ENCODE measurements around the gene CEBPA. TPM values are rescaled to one million over a fixed set of nuclear protein-coding genes. Genes with fewer than 3 reads are reported as not detected.

Gene CEBPA
- total and polyA plus RNA-seq, 2 experiments from 2014 or later, result 0.50 to 2.6 TPM

DNA sequence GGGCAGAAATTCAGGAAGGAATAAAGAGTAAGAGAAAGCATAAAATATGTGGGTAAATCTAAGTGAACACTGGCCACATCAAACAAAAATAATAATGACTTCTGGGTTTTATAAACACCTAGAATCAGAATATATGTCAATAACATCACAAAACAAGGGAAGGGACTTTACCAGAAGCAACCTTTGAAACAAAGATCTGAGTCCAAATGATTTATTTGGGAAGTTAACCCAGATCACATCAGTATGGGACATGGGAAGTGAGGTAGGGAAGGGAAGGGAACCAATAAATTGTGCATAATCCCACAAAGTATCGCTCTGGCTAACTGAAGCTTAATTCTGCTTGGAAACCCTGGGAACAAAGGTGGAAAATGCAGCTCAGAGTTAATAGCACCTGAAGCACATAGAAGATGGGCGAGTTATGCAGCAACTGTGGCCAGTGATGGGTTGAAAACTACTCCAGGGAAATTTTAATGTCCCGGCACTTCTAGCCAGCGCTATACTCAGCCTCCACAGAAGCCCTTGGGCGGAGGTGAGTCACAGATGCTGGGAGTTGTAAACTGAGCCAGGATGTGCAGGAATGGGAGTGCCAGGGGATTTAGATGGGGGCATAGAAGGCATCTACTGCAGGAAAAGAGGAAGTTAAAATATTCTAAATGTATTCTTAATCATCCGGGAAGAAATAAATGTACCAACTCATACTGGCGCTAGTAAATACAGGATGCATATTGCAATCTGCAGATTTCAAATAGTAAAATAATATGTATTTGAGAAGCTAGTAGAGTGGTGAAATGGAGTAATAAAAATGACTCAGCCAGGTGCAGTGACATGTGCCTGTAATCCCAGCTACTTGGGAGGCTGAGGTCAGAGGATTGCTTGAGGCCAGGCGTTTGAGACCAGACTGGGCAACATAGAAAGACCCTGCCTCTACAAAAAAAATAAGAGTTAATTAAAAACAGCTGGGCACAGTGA lies 37.0 kb upstream of the CEBPA start (continued):
- TF ChIP-seq, protein P1, sequence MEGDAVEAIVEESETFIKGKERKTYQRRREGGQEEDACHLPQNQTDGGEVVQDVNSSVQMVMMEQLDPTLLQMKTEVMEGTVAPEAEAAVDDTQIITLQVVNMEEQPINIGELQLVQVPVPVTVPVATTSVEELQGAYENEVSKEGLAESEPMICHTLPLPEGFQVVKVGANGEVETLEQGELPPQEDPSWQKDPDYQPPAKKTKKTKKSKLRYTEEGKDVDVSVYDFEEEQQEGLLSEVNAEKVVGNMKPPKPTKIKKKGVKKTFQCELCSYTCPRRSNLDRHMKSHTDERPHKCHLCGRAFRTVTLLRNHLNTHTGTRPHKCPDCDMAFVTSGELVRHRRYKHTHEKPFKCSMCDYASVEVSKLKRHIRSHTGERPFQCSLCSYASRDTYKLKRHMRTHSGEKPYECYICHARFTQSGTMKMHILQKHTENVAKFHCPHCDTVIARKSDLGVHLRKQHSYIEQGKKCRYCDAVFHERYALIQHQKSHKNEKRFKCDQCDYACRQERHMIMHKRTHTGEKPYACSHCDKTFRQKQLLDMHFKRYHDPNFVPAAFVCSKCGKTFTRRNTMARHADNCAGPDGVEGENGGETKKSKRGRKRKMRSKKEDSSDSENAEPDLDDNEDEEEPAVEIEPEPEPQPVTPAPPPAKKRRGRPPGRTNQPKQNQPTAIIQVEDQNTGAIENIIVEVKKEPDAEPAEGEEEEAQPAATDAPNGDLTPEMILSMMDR (conservative IDR thresholded peaks at IDR 0.05; ENCODE audit: low read depth in 2 of 2), result no peak

DNA sequence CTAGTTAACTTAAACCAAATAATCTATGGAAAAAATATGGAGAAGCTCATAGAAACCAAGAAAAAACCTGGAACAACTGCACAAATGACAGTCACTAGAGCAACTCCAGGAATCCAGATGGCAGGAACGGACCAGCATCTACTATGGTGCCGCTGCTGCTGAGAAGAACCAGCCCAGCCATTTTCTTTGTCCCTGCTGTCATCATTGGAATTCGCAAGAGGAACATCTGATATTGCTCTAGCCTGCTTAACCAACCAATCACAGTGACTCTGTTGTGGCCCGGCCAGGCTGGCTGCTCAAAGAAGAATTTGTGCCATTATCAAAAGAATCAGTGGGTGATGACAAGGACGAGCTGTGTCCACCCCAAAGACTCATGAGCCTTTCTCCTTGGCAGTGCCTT lies 33.1 kb upstream of the CEBPA start:
- Histone ChIP-seq H3K4me3 (no peak overlapping the region), H4K20me1 (replicated peaks; ENCODE audit: insufficient read depth) (no peaks in the 10 kb centered on the region), H3K4me1 (ENCODE audit: insufficient read depth) (no peaks in the 10 kb centered on the region), H3K79me2 (replicated peaks; ENCODE audit: insufficient read depth) (no peaks in the 10 kb centered on the region), H3F3A (replicated peaks; ENCODE audit: low read depth) (no peaks in the 10 kb centered on the region), H3K9me2 (ENCODE audit: insufficient read depth) (no peaks in the 10 kb centered on the region), H2AFZ (no peak overlapping the region), H3K4me2 (no peak overlapping the region), H3K27ac (ENCODE audit: low read depth) (no peak overlapping the region), H3K27me3 (ENCODE audit: insufficient read depth) (no peaks in the 10 kb centered on the region), H3K36me3 (ENCODE audit: insufficient read depth) (no peaks in the 10 kb centered on the region)
- DNase-seq (ENCODE audit: low spot score) (no peak), ATAC-seq (no peak)
- no peaks in the 10 kb centered on the region for H3K36me3 Mint-ChIP-seq (ENCODE audit: low read depth)
- H3K4me1 Mint-ChIP-seq, result no peaks in the 10 kb centered on the region
- no peaks in the 10 kb centered on the region; the same call in 2 of the 3 replicates for H3K9me3 Mint-ChIP-seq
- no peak overlapping the region for H3K27ac Mint-ChIP-seq
- no peaks in the 10 kb centered on the region for H3K27me3 Mint-ChIP-seq (ENCODE audit: insufficient read depth, low read depth, poor library complexity)
- H3K4me3 Mint-ChIP-seq, result no peak overlapping the region
- TF ChIP-seq ZNF114 (CRISPR knock-in tag; IDR thresholded peaks at IDR 0.05), result no peak
- TF ChIP-seq, protein P1 (conservative IDR thresholded peaks at IDR 0.05; ENCODE audit: low read depth in 2 of 2), result no peak
- TF ChIP-seq CREB1 (CRISPR knock-in tag; IDR thresholded peaks at IDR 0.05; ENCODE audit: low read depth), result no peak
- no peak for TF ChIP-seq NANOG (IDR thresholded peaks at IDR 0.05; ENCODE audit: borderline replicate concordance)
- TF ChIP-seq, protein P2, sequence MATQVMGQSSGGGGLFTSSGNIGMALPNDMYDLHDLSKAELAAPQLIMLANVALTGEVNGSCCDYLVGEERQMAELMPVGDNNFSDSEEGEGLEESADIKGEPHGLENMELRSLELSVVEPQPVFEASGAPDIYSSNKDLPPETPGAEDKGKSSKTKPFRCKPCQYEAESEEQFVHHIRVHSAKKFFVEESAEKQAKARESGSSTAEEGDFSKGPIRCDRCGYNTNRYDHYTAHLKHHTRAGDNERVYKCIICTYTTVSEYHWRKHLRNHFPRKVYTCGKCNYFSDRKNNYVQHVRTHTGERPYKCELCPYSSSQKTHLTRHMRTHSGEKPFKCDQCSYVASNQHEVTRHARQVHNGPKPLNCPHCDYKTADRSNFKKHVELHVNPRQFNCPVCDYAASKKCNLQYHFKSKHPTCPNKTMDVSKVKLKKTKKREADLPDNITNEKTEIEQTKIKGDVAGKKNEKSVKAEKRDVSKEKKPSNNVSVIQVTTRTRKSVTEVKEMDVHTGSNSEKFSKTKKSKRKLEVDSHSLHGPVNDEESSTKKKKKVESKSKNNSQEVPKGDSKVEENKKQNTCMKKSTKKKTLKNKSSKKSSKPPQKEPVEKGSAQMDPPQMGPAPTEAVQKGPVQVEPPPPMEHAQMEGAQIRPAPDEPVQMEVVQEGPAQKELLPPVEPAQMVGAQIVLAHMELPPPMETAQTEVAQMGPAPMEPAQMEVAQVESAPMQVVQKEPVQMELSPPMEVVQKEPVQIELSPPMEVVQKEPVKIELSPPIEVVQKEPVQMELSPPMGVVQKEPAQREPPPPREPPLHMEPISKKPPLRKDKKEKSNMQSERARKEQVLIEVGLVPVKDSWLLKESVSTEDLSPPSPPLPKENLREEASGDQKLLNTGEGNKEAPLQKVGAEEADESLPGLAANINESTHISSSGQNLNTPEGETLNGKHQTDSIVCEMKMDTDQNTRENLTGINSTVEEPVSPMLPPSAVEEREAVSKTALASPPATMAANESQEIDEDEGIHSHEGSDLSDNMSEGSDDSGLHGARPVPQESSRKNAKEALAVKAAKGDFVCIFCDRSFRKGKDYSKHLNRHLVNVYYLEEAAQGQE (IDR thresholded peaks at IDR 0.05; ENCODE audit: unreplicated experiment), result no peak
- no peak for TF ChIP-seq STAT1 (IDR thresholded peaks at IDR 0.05; ENCODE audit: unreplicated experiment)
- no peak for TF ChIP-seq POLR2AphosphoS5 (IDR thresholded peaks at IDR 0.05; ENCODE audit: low read depth)
- TF ChIP-seq EZH2 (IDR thresholded peaks at IDR 0.05; ENCODE audit: low read depth, unreplicated experiment), result no peak
- TF ChIP-seq, protein P3, sequence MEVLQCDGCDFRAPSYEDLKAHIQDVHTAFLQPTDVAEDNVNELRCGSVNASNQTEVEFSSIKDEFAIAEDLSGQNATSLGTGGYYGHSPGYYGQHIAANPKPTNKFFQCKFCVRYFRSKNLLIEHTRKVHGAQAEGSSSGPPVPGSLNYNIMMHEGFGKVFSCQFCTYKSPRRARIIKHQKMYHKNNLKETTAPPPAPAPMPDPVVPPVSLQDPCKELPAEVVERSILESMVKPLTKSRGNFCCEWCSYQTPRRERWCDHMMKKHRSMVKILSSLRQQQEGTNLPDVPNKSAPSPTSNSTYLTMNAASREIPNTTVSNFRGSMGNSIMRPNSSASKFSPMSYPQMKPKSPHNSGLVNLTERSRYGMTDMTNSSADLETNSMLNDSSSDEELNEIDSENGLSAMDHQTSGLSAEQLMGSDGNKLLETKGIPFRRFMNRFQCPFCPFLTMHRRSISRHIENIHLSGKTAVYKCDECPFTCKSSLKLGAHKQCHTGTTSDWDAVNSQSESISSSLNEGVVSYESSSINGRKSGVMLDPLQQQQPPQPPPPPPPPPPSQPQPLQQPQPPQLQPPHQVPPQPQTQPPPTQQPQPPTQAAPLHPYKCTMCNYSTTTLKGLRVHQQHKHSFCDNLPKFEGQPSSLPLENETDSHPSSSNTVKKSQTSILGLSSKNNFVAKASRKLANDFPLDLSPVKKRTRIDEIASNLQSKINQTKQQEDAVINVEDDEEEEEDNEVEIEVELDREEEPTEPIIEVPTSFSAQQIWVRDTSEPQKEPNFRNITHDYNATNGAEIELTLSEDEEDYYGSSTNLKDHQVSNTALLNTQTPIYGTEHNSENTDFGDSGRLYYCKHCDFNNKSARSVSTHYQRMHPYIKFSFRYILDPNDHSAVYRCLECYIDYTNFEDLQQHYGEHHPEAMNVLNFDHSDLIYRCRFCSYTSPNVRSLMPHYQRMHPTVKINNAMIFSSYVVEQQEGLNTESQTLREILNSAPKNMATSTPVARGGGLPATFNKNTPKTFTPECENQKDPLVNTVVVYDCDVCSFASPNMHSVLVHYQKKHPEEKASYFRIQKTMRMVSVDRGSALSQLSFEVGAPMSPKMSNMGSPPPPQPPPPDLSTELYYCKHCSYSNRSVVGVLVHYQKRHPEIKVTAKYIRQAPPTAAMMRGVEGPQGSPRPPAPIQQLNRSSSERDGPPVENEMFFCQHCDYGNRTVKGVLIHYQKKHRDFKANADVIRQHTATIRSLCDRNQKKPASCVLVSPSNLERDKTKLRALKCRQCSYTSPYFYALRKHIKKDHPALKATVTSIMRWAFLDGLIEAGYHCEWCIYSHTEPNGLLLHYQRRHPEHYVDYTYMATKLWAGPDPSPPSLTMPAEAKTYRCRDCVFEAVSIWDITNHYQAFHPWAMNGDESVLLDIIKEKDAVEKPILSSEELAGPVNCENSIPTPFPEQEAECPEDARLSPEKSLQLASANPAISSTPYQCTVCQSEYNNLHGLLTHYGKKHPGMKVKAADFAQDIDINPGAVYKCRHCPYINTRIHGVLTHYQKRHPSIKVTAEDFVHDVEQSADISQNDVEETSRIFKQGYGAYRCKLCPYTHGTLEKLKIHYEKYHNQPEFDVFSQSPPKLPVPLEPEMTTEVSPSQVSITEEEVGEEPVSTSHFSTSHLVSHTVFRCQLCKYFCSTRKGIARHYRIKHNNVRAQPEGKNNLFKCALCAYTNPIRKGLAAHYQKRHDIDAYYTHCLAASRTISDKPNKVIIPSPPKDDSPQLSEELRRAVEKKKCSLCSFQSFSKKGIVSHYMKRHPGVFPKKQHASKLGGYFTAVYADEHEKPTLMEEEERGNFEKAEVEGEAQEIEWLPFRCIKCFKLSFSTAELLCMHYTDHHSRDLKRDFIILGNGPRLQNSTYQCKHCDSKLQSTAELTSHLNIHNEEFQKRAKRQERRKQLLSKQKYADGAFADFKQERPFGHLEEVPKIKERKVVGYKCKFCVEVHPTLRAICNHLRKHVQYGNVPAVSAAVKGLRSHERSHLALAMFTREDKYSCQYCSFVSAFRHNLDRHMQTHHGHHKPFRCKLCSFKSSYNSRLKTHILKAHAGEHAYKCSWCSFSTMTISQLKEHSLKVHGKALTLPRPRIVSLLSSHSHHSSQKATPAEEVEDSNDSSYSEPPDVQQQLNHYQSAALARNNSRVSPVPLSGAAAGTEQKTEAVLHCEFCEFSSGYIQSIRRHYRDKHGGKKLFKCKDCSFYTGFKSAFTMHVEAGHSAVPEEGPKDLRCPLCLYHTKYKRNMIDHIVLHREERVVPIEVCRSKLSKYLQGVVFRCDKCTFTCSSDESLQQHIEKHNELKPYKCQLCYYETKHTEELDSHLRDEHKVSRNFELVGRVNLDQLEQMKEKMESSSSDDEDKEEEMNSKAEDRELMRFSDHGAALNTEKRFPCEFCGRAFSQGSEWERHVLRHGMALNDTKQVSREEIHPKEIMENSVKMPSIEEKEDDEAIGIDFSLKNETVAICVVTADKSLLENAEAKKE (CRISPR knock-in tag; IDR thresholded peaks at IDR 0.05), result no peak
- TF ChIP-seq JUNB (IDR thresholded peaks at IDR 0.05; ENCODE audit: unreplicated experiment), result no peak

Measured in GM23338 (cell line).